Prostate gland (tissue), 2 donors: ENCODE data around the gene ZNF557.

Experiments
- CTCF ChIP-seq, 4 experiments: fragments of 200-600 bp in 2 of 4; fragments of 450-650 bp in 2 of 4; sonication (generic) in 2 of 4; IDR thresholded peaks; 1 replicate in 3 of 4; 2 replicates in 1 of 4; pipeline ENCODE4 v1.5.1; 2016 to 2019; ENCODE audit warnings: antibody characterized with exemption in 4 of 4, mild to moderate bottlenecking in 2 of 4, moderate library complexity in 2 of 4
- POLR2AphosphoS5 ChIP-seq: sonication (generic); formaldehyde crosslinking; IDR thresholded peaks from one replicate; pipeline ENCODE4 v1.6.1; 2017; ENCODE audit warnings: antibody characterized with exemption

GRCh38 chr19:7132054-7132453 is 62.6 kb downstream of the ZNF557 start:
- TF ChIP-seq CTCF (IDR thresholded peaks at IDR 0.05) (no peak), POLR2AphosphoS5 (no peak)
